Endodermal cell (in vitro differentiated cells): ENCODE measurements around the gene ZMIZ1. TPM values are rescaled to one million over a fixed set of nuclear protein-coding genes. Genes with fewer than 3 reads are reported as not detected.

ENCODE experiments used
- DNase-seq: peaks from one replicate; pipeline ENCODE4 v3.0.0-alpha.2; 2017
- H3K27ac ChIP-seq: 2 replicates; pipeline ENCODE4 v1.5.1; 2013; ENCODE audit warnings: mild to moderate bottlenecking, low read depth, low read length, moderate library complexity
- H3K27me3 ChIP-seq: 2 replicates; pipeline ENCODE4 v1.6.1; 2013; ENCODE audit warnings: mild to moderate bottlenecking, low read length, moderate library complexity; ENCODE audit not compliant: insufficient read depth, control insufficient read depth, poor library complexity, severe bottlenecking
- H3K36me3 ChIP-seq: 2 replicates; pipeline ENCODE4 v1.7.0; 2013; ENCODE audit warnings: mild to moderate bottlenecking, low read length, moderate library complexity; ENCODE audit not compliant: control insufficient read depth, insufficient read depth
- H3K4me1 ChIP-seq: one replicate; pipeline ENCODE4 v1.7.0; 2013; ENCODE audit warnings: low read length; ENCODE audit not compliant: control insufficient read depth, insufficient read depth
- H3K4me3 ChIP-seq: 2 replicates; pipeline ENCODE4 v1.5.1; 2013; ENCODE audit warnings: mild to moderate bottlenecking, low read length, moderate library complexity
- H3K9ac ChIP-seq: 2 replicates; pipeline ENCODE4 v1.6.1; 2013; ENCODE audit warnings: mild to moderate bottlenecking, low read length, moderate library complexity; ENCODE audit not compliant: poor library complexity, severe bottlenecking; ENCODE audit errors: extremely low read depth
- H3K9me3 ChIP-seq: 2 replicates; pipeline ENCODE4 v1.6.1; 2013; ENCODE audit warnings: mild to moderate bottlenecking, low read length, moderate library complexity; ENCODE audit not compliant: control insufficient read depth
- H3K27ac Mint-ChIP-seq: 2 replicates; pipeline ENCODE4 v1.8.0; 2020; ENCODE audit warnings: mixed read lengths
- H3K27me3 Mint-ChIP-seq: 2 replicates; pipeline ENCODE4 v1.8.0; 2021; ENCODE audit warnings: mild to moderate bottlenecking, mixed read lengths; ENCODE audit not compliant: insufficient read depth
- H3K36me3 Mint-ChIP-seq: 2 replicates; pipeline ENCODE4 v1.8.0; 2020; ENCODE audit warnings: low read depth, mixed read lengths
- H3K4me1 Mint-ChIP-seq: 2 replicates; pipeline ENCODE4 v1.8.0; 2020; ENCODE audit warnings: mixed read lengths
- H3K4me3 Mint-ChIP-seq: 2 replicates; pipeline ENCODE4 v1.8.0; 2020; ENCODE audit warnings: mild to moderate bottlenecking, moderate library complexity, mixed read lengths
- H3K9me3 Mint-ChIP-seq: 2 replicates; pipeline ENCODE4 v1.8.0; 2020; ENCODE audit warnings: mild to moderate bottlenecking, mixed read lengths
- CTCF ChIP-seq: fragments of 200-600 bp; sonication (generic); conservative IDR thresholded peaks from 2 replicates; pipeline ENCODE4 v1.5.0; 2021; ENCODE audit warnings: antibody characterized with exemption, mild to moderate bottlenecking
- WGBS, 2 experiments: methylation state at CpG; one replicate each; pipeline versions ENCODE4 v1.1.5 to v1.1.7; 2013; ENCODE audit warnings: missing lambda C conversion rate in 2 of 2, mixed read lengths in 1 of 2; ENCODE audit not compliant: insufficient coverage in 1 of 2, insufficient read length in 1 of 2; 5-methylcytosine and 5-hydroxymethylcytosine counted together
- total RNA-seq, 2 donors: library from RNA; stranded (reverse); fragmentation: NEBNext Ultra II Directional in 1 of 2; extraction: Animal tissue kit (Norgen Biotek cat#: 25700) in 1 of 2; gene quantifications; 2 replicates in 1 of 2; 3 replicates in 1 of 2; pipeline ENCODE4 v1.2.1, GENCODE V29; 2021

ZMIZ1 gene
- total RNA-seq, 2 donors from 2014 or later = 65.3 to 67.5 TPM

DNA sequence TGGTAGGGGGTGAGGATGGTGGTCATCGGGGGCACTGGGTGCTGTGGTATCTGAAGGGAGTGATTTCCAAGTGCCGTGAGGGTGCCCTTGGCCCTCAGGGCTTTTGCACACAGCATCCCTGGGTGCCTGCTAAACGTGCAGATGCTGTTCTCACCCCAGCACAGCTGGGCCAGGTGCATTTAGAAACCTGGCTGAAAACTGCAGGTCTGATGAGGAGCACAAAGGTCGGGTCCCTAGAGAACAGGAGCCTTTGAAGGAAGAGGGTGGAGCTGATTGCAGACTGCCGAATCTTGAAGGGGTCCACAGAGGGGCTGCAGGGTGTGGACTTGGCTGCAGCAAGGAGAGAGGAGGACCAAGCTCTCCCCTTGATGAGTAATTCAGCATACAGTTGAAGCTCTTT is 32.0 kb downstream of the ZMIZ1 start:
- WGBS, 2 experiments = 71 to 88% methylated on average over 2 to 5 of the region's 5 CpGs
- Histone ChIP-seq H3K9ac (no peak overlapping the region), H3K4me3 (no peak overlapping the region), H3K27ac (no peak overlapping the region), H3K4me1 (peaks cover 11% of the 10 kb centered on the region), H3K36me3 (no peaks in the 10 kb centered on the region), H3K9me3 (no peaks in the 10 kb centered on the region), H3K27me3 (no peaks in the 10 kb centered on the region)
- H3K27ac Mint-ChIP-seq = peak overlapping the region; percentile 71
- H3K36me3 Mint-ChIP-seq = peaks cover 7% of the 10 kb centered on the region
- no peak overlapping the region for H3K4me3 Mint-ChIP-seq
- no peaks in the 10 kb centered on the region for H3K27me3 Mint-ChIP-seq
- no peak for DNase-seq
- H3K4me1 Mint-ChIP-seq = peaks cover 60% of the 10 kb centered on the region
- no peak for TF ChIP-seq CTCF
- no peaks in the 10 kb centered on the region for H3K9me3 Mint-ChIP-seq

- peaks cover 58% of the 10 kb centered on the region for H3K4me1 Mint-ChIP-seq
- peaks cover 4% of the 10 kb centered on the region for H3K36me3 Mint-ChIP-seq
- Histone ChIP-seq H3K27me3 (no peaks in the 10 kb centered on the region), H3K27ac (peak overlapping the region; percentile 12), H3K4me1 (peaks cover 9% of the 10 kb centered on the region), H3K9me3 (no peaks in the 10 kb centered on the region), H3K4me3 (no peak overlapping the region), H3K36me3 (no peaks in the 10 kb centered on the region), H3K9ac (no peak overlapping the region)
- peak overlapping the region; percentile 71 for H3K27ac Mint-ChIP-seq
- TF ChIP-seq CTCF = no peak
- DNase-seq = no peak
- H3K27me3 Mint-ChIP-seq = no peaks in the 10 kb centered on the region
- 85 to 92% methylated on average over 8 to 22 of the region's 22 CpGs for WGBS, 2 experiments
- no peak overlapping the region for H3K4me3 Mint-ChIP-seq
- H3K9me3 Mint-ChIP-seq = no peaks in the 10 kb centered on the region
Observed at GRCh38 chr10:79101560-79102497, 33.1 kb downstream of the ZMIZ1 start.

DNA sequence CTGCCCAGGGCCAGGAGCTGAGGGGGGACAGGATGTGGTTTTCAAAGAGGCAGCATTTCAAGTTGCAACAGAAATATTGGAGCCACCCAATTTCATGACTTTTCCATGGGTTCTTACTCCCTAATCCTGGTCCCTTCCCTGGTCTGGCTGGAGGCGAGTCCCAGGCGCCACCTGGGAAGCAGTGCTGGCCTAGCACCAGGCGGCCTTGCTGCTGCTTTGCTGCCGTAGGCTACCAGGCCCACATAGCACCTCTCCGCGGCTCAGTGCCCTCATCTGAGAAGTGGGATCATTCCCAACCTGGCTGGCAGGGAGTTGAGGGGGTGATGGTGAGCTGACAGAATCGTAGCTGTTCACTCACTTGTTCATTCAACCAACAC is 33.7 kb downstream of the ZMIZ1 start:
- no peak overlapping the region for H3K9ac ChIP-seq
- peaks cover 4% of the 10 kb centered on the region for H3K36me3 Mint-ChIP-seq
- no peaks in the 10 kb centered on the region for H3K9me3 Mint-ChIP-seq
- H3K27me3 ChIP-seq = no peaks in the 10 kb centered on the region
- 93% methylated on average over 6 of the region's 7 CpGs; no CpG with 5 or more reads in 1 of the 2 experiments for WGBS, 2 experiments
- TF ChIP-seq CTCF = peak; percentile 38
- no peaks in the 10 kb centered on the region for H3K27me3 Mint-ChIP-seq
- no peak overlapping the region for H3K4me3 ChIP-seq
- no peaks in the 10 kb centered on the region for H3K9me3 ChIP-seq
- H3K4me3 Mint-ChIP-seq = no peak overlapping the region
- no peaks in the 10 kb centered on the region for H3K36me3 ChIP-seq
- peaks cover 13% of the 10 kb centered on the region for H3K4me1 ChIP-seq
- no peak overlapping the region for H3K27ac Mint-ChIP-seq
- H3K27ac ChIP-seq = peak overlapping the region; percentile 12
- peaks cover 58% of the 10 kb centered on the region for H3K4me1 Mint-ChIP-seq
- DNase-seq = no peak
